Thyroid gland (tissue), 4 donors: ENCODE data around the gene KRT24.

ENCODE experiments used
- CTCF ChIP-seq, 6 experiments: fragments of 200-600 bp in 3 of 6; fragments of 450-650 bp in 3 of 6; sonication (generic) in 3 of 6; IDR thresholded peaks; one replicate each; pipeline ENCODE4 v1.5.1; 2016 to 2019; ENCODE audit warnings: antibody characterized with exemption in 6 of 6, mild to moderate bottlenecking in 2 of 6, inconsistent platforms in 1 of 6, moderate library complexity in 1 of 6
- POLR2A ChIP-seq, 2 donors: fragments of 450-650 bp; IDR thresholded peaks; one replicate each; pipeline ENCODE4 v1.6.1; 2017; ENCODE audit warnings: antibody characterized with exemption in 2 of 2, mild to moderate bottlenecking in 2 of 2, moderate library complexity in 1 of 2

- TF ChIP-seq CTCF (IDR thresholded peaks at IDR 0.05): no peak
- TF ChIP-seq POLR2A (IDR thresholded peaks at IDR 0.05): no peak
These were observed 30.9 kb downstream of the KRT24 start for GRCh38 chr17:40672654-40673053.
